Colonic mucosa (tissue), 4 donors: ENCODE data around the gene APOBEC2. TPM values are rescaled to one million over a fixed set of nuclear protein-coding genes. Genes with fewer than 3 reads are reported as not detected.
"Not testable (repeated sequence)": the region's sequence is repeated elsewhere in the genome, so short reads cannot be mapped to it uniquely, and the experiment has no call there.

ENCODE experiments used
- DNase-seq: peaks from one replicate; pipeline ENCODE4 v3.0.0-alpha.2; 2020
- H3K27ac ChIP-seq: fragments of 200-600 bp; one replicate; pipeline ENCODE4 v1.8.0; 2021
- H3K27me3 ChIP-seq: fragments of 200-600 bp; one replicate; pipeline ENCODE4 v1.8.0; 2021
- H3K36me3 ChIP-seq: fragments of 200-600 bp; one replicate; pipeline ENCODE4 v1.8.0; 2021
- H3K4me1 ChIP-seq: fragments of 200-600 bp; one replicate; pipeline ENCODE4 v1.8.0; 2021; ENCODE audit warnings: mild to moderate bottlenecking
- H3K4me3 ChIP-seq: fragments of 200-600 bp; one replicate; pipeline ENCODE4 v1.8.0; 2021
- H3K9ac ChIP-seq, 2 donors: one replicate each; pipeline ENCODE4 v1.7.0; 2013; ENCODE audit warnings: control low read depth in 2 of 2, low read depth in 2 of 2, low read length in 2 of 2
- H3K9me3 ChIP-seq: fragments of 200-600 bp; one replicate; pipeline ENCODE4 v1.8.0; 2021
- intact Hi-C: fragments of 100-400 bp; cut with DNase I; formaldehyde crosslinking; loops from one replicate; pipeline ENCODE4 v1.14.1; 2022
- total RNA-seq, 2 donors: library from RNA; stranded (reverse); fragmentation: NEBNext Ultra II Directional in 1 of 2; extraction: Animal tissue kit (Norgen Biotek cat#: 25700) in 1 of 2; gene quantifications; one replicate each; pipeline ENCODE4 v1.2.1, GENCODE V29; 2021
- TF ChIP-seq, protein P1 (sequence below): fragments of 200-600 bp; IDR thresholded peaks from one replicate; pipeline ENCODE4 v1.8.0; 2022; ENCODE audit warnings: antibody characterized with exemption, mild to moderate bottlenecking
- donor health status: healthy.
- donor health status: DM: no; HTN: no; CAD: no.
- donor health status: DM: no; HTN: no; CAD: no.

APOBEC2 gene
- total RNA-seq, 2 donors from 2014 or later, result 0.22 TPM; not detected in 1

DNA sequence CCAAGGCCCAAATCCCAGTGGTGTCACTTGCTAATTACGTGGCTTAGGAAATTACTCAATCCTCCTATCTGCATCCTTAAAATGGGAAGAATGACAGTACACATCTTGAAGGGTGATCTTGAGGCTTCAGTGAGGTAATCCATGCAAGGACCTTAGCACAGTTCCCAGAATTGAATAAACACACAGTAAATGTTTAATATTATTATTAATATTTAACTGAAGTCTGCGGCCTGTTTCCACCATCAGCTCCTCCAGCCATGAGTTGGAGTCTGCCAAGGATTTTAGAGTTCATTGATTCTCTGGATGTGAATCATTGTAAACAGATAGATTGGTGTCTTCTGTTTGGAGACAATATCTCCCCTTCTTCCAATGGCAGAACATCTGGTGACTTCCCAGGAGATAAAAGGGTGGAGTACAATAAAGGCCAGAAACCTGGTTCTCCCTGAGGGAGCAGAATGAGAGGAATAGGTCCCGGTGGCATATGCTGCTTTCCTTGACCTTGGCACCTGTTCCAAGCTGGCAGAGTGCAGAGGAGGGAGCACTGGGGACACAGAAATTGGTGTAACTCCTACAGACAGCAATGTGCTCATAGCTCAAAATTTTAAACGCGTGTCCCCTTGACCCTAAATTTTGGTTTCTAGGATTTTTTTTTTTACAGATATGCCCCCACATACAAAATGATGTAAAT is 39.4 kb upstream of the APOBEC2 start:
- Histone ChIP-seq H3K36me3 (no peaks in the 10 kb centered on the region), H3K27me3 (no peaks in the 10 kb centered on the region), H3K9me3 (no peaks in the 10 kb centered on the region), H3K4me1 (no peaks in the 10 kb centered on the region), H3K4me3 (no peak overlapping the region), H3K9ac (no peak overlapping the region), H3K27ac (no peak overlapping the region)
- no peak for DNase-seq
- TF ChIP-seq, protein P1, sequence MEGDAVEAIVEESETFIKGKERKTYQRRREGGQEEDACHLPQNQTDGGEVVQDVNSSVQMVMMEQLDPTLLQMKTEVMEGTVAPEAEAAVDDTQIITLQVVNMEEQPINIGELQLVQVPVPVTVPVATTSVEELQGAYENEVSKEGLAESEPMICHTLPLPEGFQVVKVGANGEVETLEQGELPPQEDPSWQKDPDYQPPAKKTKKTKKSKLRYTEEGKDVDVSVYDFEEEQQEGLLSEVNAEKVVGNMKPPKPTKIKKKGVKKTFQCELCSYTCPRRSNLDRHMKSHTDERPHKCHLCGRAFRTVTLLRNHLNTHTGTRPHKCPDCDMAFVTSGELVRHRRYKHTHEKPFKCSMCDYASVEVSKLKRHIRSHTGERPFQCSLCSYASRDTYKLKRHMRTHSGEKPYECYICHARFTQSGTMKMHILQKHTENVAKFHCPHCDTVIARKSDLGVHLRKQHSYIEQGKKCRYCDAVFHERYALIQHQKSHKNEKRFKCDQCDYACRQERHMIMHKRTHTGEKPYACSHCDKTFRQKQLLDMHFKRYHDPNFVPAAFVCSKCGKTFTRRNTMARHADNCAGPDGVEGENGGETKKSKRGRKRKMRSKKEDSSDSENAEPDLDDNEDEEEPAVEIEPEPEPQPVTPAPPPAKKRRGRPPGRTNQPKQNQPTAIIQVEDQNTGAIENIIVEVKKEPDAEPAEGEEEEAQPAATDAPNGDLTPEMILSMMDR, result no peak
- intact Hi-C loops, result no loop called here

DNA sequence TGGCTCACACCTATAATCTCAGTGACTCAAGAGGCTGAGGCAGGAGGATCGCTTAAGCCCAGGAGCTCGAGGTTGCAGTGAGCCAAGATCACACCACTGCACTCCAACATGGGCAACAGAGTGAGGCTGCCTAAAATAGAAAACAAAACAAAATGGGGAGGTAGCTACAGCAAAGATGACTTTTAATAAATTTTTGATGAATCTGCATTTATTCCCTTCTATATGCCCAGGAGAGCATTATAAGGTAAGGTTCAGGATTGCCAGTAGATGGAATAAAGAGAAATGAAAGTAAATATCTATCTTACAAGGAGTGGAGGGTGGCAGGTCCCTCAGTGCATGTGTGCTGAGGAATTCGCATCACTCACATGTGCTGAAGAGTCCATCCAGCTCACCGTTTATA is 38.2 kb upstream of the APOBEC2 start:
- TF ChIP-seq, protein P1, result no peak
- Histone ChIP-seq H3K27ac (no peak overlapping the region), H3K9me3 (no peaks in the 10 kb centered on the region), H3K4me3 (no peak overlapping the region), H3K9ac (no peak overlapping the region), H3K4me1 (no peaks in the 10 kb centered on the region), H3K27me3 (no peaks in the 10 kb centered on the region), H3K36me3 (no peaks in the 10 kb centered on the region)
- no peak for DNase-seq
- intact Hi-C loops, result no loop called here

- H3K4me1 ChIP-seq, H3K27me3 ChIP-seq, H3K4me3 ChIP-seq, DNase-seq, H3K36me3 ChIP-seq, H3K9me3 ChIP-seq, intact Hi-C loops, H3K27ac ChIP-seq, H3K9ac ChIP-seq: not testable (repeated sequence)
Measured at GRCh38 chr6:41015860-41016259, 37.1 kb upstream of the APOBEC2 start.

DNA sequence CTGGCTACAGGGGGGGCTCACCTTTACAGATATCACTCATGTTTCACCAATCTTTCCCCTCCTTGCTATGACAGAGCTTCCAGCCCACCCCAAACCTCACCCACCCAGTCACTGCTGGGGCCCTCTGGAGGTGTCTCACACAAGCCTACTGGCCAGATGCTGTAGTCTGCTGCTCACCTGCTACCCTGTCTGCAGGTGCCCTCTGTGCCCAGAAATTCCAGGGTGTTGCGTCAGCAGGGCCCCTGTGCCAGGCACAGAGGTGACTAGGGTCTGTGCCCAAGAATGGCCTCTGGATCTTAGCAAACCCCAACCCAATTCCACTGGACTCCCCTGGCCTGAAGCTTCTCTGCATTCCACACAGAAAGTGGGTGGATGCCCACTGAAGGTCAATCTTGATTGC is 35.3 kb upstream of the APOBEC2 start:
- no peaks in the 10 kb centered on the region for H3K36me3 ChIP-seq
- no peaks in the 10 kb centered on the region for H3K9me3 ChIP-seq
- intact Hi-C loops, result no loop called here
- H3K4me1 ChIP-seq, result no peaks in the 10 kb centered on the region
- H3K9ac ChIP-seq, result no peak overlapping the region
- no peak overlapping the region for H3K27ac ChIP-seq
- no peaks in the 10 kb centered on the region for H3K27me3 ChIP-seq
- no peak for DNase-seq
- TF ChIP-seq, protein P1, result no peak
- H3K4me3 ChIP-seq, result no peak overlapping the region

DNA sequence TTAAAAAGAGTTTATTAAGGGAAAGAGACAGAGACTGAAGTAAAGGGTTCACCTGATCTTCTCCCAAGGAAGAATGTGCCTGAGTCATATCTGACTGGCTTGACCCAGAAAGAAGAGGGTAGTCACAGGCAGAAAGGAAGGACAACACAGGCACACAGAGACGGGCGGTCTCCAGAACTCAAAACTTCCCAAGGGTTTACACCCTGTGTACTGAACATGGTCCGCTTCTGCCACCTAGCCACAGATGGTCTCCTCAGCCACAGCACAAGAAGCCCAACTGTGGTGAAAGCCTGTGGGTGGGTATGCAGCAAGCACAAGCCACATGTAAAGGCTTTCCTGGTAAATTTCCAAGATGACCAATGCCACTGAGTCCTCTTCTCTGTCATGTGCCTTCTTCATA is 31.2 kb upstream of the APOBEC2 start:
- Histone ChIP-seq H3K4me1 (no peaks in the 10 kb centered on the region), H3K4me3 (no peak overlapping the region), H3K27ac (no peak overlapping the region), H3K9me3 (no peaks in the 10 kb centered on the region), H3K27me3 (no peaks in the 10 kb centered on the region), H3K36me3 (no peaks in the 10 kb centered on the region), H3K9ac (no peak overlapping the region)
- TF ChIP-seq, protein P1, result no peak
- no peak for DNase-seq
- intact Hi-C loops, result no loop called here

DNA sequence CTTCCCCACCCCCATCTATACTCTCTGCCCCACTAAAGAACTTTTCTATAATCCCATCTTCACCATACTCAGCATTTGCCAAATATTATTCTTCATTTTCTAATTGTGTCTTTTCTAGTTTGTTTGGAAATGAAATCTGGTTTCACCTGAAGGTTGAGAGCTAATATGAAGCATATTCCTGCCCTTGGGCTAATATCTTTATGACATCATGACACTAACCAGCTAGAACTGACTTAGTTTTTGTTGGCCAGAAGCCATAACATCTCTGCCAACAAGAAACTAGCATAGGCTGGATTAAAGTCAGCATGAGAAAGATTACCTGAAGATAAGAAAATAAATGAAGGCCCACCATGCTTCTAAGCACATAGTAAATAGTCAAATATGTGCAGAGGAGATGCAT is 30.7 kb upstream of the APOBEC2 start:
- H3K36me3 ChIP-seq, result no peaks in the 10 kb centered on the region
- H3K4me1 ChIP-seq, result no peaks in the 10 kb centered on the region
- TF ChIP-seq, protein P1, result no peak
- no peaks in the 10 kb centered on the region for H3K27me3 ChIP-seq
- no peak overlapping the region for H3K4me3 ChIP-seq
- H3K27ac ChIP-seq, result no peak overlapping the region
- no peak overlapping the region for H3K9ac ChIP-seq
- intact Hi-C loops, result no loop called here
- no peak for DNase-seq
- no peaks in the 10 kb centered on the region for H3K9me3 ChIP-seq
